ENCODE measurements around the gene SH3BP4.

Gene SH3BP4

GRCh38 chr2:234945339-234945873 lies 6.4 kb upstream of the SH3BP4 start:
- DNase-seq: no peak

GRCh38 chr2:234947556-234947955 lies 4.3 kb upstream of the SH3BP4 start:
- no peak for DNase-seq

GRCh38 chr2:234949762-234950434 lies 1.9 kb upstream of the SH3BP4 start:
- no peak for DNase-seq

GRCh38 chr2:234950435-234950729 lies 1.4 kb upstream of the SH3BP4 start:
- no peak for DNase-seq

- no peak for DNase-seq
Measured at GRCh38 chr2:234950730-234951663, 820 bp upstream of the SH3BP4 start.

GRCh38 chr2:234952270-234953115 lies 676 bp downstream of the SH3BP4 start:
- no peak for DNase-seq

GRCh38 chr2:234953116-234954031 lies 1.6 kb downstream of the SH3BP4 start:
- no peak for DNase-seq

- DNase-seq: no peak
Measured at GRCh38 chr2:234954551-234954992, 2.8 kb downstream of the SH3BP4 start.

GRCh38 chr2:234955091-234955591 lies 3.3 kb downstream of the SH3BP4 start:
- no peak for DNase-seq

- DNase-seq: no peak
Measured at GRCh38 chr2:234955971-234956509, 4.2 kb downstream of the SH3BP4 start.

- no peak for DNase-seq
Measured at GRCh38 chr2:234957834-234958135, 6.0 kb downstream of the SH3BP4 start.

- DNase-seq: no peak
Measured at GRCh38 chr2:234958311-234958710, 6.5 kb downstream of the SH3BP4 start.

GRCh38 chr2:234958746-234959395 lies 7.1 kb downstream of the SH3BP4 start:
- no peak for DNase-seq

- no peak for DNase-seq
Measured at GRCh38 chr2:234960175-234961088, 8.6 kb downstream of the SH3BP4 start.

- DNase-seq: no peak
Measured at GRCh38 chr2:234961784-234962183, 10.0 kb downstream of the SH3BP4 start.

GRCh38 chr2:234963773-234964615 lies 12.2 kb downstream of the SH3BP4 start:
- no peak for DNase-seq

GRCh38 chr2:234964631-234965461 lies 13.0 kb downstream of the SH3BP4 start:
- DNase-seq: no peak

- DNase-seq: no peak
Measured at GRCh38 chr2:234966340-234966739, 14.5 kb downstream of the SH3BP4 start.

Measured in T-helper 2 cell (primary cell).